H54 (cell line): ENCODE measurements around the gene PLLP.
A peak's percentile ranks its signal among the peaks of the same experiment; 100 is the strongest.

Experiments
- DNase-seq: peaks from one replicate; pipeline ENCODE4 v3.0.0; 2011; ENCODE audit warnings: low spot score, mixed read lengths; ENCODE audit not compliant: insufficient read length
- FAIRE-seq: peaks from 3 replicates; lab custom pipeline; 2011; peaks lifted over from hg19 to GRCh38; lab: Jason Lieb, UNC
- POLR2A ChIP-seq: IDR thresholded peaks from 2 replicates; pipeline ENCODE4 v1.6.1; 2011; ENCODE audit warnings: low read depth, mild to moderate bottlenecking, low read length

PLLP gene

DNA sequence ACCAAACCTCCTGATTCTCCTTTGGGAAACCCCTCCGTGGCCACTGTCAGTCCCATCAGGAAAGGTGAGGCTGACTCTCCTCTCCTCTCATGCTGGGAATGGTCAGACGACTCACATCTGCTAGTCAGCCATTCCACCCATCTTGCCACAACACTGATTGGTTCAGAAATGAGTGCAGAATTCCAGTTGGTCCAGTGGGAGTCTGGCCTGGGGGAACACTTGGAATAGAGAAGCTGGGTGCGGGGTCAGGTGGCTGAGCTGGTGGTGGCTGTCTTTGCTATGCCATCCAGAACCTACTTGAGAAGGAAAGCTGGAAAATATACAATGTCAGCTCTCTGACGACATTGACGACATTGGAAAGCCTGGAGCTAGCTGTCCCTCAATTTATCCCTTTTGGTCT is 23.6 kb upstream of the PLLP start:
- DNase-seq = no peak

DNA sequence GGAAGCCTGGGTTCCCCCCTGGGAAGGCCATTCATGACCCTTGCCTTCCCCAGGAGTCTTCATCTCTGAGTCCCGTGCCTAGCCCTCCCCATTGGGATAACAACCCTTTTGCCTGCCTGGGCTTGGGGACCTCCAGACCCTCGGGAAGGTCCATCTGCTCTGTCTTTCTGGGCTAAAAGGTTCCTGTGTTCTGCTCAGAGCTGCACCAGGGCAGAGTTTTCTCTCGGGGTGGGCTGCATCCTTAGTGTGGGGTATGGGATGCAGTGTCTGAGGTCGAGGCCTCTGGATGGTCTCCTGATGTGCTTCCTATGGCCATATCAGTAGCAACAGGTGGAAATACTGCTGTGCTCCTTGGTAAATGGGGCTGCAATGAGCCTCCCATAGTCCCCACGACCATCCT is 22.9 kb upstream of the PLLP start:
- FAIRE-seq = no peak
- no peak for DNase-seq
- TF ChIP-seq POLR2A = no peak

More for the DNA sequence above, 23.6 kb upstream of the PLLP start:
- no peak for TF ChIP-seq POLR2A
- no peak for FAIRE-seq

DNA sequence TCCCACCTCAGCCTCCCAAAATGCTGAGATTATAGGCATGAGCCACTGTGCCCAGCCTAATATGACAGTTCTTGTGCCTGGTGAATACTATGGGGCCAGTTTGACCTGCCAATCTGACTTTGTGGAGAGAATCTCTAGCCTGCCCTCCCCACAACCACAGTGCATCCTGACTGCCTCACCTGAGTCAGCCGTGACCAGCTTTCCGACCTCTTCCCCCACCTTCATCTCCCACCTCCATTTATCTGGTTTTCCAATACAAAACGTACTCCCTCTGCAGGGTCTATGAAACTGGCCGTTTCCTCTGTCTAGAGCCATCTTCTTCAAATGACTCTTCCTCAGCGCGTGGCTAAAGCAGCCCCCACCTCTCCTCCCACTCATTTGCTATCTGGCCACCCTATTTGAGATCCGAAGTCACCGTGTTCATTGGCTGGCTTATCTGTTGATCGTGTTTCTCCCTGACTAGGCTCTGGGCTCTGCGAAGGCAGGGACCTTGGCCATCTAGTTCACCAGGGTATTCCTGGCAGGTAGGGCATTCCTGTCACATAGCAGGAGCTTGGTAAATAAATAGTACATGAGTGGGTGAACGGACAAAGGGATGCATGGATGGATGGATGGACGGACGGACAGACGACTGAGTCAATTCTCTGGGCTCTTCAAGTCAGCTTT is 22.3 kb upstream of the PLLP start:
- FAIRE-seq (no peak), DNase-seq (no peak)
- TF ChIP-seq POLR2A = no peak

DNA sequence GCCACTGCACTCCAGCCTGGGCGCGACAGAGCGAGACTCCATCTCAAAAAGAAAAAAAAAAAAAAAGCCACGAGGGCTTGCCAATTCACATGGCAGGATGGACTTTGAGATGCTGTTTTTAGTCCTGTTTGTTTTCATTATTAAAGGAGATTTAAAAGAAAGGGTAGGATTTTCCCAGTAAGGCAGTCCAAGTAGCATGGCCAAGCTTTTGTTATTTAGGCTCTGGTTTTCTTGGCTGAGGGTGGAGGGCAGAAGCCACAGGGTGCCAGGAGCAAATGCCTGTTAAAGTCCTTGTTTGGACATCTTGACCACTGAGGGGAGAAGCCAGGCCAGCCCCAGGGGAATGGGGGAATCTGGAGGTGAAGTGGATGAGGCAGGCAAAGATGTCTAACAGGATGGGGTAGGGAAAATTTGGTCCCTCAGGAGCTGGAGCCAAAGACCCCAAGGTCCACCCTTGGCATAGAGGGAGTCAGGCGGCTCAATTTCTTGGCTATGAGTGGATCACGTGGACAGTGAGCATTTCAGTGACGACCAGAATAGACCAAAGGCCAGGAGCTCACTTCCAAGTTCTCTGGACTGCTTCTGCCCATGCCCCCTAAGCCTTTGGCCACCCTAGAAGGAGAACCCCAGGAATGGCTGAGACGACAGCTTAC is 20.8 kb upstream of the PLLP start:
- no peak for DNase-seq
- FAIRE-seq = no peak
- no peak for TF ChIP-seq POLR2A

DNA sequence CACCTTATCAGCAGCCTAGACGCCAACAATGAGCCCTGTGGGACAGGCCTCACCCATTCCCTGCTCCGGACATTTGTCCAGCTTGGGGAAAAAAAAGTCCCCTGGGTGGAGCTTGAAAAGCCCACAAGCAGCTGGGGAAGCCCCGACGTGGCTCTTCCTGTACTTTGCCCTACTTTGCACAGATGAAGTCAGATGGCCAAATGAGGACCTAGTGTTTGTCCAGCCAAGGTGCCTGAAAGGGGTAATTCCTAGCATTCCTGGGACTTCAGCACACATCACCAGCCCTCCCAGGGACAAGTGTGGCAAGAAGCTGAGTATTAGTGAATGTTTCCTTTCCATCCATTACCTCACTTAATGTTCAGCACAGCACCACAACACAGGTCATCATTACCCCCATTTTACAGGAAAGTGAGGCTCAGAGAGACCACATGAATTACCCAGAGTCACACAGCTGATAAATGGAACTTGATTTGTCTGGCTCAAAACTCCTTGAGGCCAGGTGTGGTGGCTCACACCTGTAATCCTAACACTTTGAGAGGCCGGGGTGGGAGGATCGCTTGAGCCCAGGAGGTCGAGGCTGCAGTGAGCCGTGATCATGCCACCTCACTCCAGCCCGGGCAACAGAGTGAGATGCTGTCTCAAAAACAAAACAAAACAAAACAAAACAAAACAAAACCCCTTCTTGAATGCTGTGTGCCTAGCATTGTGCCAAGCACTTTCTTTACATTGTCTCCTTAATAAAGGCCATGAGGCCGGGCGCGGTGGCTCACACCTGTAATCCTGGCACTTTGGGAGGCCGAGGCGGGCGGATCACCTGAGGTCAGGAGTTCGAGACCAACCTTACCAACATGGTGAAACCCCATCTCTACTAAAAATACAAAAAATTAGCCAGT is 19.9 kb upstream of the PLLP start:
- TF ChIP-seq POLR2A = no peak
- FAIRE-seq = peak; percentile 38

DNA sequence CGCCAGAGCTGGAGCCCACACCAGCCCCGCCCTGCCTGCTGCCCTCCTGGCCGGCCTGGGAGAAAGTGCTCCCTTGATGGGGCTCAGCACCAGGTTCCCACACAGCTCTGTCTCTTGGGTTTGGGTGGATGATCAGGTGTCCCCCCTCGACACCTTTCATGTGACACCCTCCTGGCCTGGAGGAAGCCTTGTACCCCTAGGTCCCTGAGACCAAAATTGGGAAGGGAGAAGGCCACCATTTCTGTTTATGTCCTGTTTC is 19.4 kb upstream of the PLLP start:
- no peak for TF ChIP-seq POLR2A
- FAIRE-seq (no peak), DNase-seq (no peak)

More for the DNA sequence above, 19.9 kb upstream of the PLLP start:
- peak; percentile 68 for DNase-seq

DNA sequence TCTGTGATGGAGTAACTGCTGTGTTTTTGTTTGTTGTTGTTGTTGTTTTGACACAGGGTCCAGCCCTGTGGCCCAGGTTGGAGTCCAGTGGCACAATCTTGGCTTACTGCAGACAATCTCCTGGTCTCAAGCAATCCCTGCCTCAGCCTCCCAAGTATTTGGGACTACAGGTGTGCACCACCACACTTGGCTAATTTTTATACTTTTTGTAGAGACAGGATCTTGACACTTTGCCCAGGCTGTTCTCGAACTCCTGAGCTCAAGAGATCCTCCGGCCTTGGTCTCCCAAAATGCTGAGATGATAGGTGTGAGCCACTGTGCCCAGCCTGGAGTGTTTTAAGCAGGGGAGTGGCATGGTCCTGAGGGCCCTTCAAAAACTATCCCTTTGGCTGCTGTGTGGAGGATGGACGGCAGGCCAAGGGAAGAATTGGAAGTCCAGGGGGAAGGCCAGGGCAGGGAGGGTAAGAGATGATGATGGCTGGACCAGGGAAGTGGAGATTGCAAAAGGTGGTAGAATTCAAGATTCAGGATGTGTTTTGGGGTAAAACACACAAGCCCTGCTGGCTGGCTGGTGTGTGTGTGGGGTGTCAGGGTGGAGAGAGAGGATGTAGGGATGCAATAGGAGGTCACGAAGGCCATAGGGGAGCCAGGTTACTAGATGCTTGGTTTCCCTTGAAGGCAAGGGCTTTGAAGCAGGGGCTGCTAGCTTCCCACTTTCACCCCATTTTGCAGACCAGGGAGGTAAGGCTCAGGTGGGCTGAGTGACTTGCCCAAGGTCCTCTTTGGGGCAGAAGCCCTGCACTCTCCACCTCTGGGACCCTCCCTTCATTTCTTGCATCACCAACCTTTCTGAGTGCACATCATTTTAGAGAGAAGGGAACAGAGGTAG is 18.8 kb upstream of the PLLP start:
- DNase-seq (no peak), FAIRE-seq (no peak)
- no peak for TF ChIP-seq POLR2A

DNA sequence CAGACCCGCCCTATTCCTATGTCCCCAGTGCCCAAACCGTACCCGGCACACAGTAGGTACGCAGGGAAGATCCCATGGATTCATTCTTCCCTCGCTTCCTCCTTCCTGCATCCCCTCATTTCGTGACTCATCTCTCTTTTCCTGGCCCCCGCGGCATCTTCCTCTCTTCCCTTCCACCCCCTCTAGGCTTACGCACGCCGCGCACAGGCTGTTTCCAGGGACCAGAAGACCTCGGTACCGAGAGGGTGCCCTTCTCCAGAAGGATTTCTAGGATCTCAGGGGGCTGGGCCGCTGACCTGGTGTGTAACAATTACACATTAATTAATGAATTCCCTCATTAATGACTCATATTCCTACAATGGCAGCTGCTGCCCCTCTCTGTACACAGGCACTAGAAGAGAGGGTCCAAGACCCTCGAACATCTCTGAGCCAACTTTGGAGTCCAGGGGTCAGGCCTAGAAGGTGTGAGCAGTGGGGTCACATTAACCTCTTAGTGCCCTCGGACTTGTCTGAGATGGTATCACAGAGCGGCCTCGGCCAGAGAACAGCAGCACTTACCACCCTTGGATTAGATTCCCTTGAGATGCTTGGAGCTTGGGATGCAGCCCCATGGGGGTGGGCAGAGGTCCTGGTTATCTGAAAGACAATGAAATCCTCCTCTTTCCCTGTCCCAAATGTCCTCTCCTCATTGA is 16.8 kb upstream of the PLLP start:
- FAIRE-seq = no peak

DNA sequence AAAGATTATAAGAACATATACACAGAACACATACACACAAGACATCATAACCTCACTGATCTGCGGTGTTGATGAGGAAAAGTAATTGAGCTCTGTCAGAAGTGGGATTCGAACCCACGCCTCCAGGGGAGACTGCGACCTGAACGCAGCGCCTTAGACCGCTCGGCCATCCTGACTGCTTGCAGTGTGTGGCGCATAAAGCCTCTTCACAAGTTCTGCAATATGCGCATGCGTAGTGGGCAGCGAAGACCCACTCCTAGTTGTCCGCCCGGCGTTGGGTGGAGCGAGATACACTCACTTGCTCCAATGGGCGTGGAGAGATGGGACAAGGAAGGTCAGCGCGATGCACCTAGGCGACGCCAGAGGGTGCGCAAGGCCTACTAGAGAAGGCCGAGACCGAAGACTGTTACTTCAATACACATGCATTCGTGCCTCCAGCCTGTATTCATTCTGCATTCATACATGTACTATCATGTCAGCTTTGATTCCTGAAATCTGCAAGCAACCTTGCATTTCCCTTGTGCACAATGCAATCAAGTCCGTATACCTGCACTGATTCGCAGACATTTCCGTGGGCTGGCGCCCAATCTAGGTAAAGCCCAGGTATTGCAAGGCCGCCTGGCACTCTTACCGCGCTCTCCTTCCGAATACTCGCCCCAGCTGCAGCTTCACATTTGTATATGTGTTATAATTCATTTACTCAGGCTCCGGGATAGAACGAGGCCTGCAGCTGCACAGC is 16.1 kb upstream of the PLLP start:
- FAIRE-seq = peak; percentile 83
- peak; percentile 76 for DNase-seq

More for the DNA sequence above, 16.8 kb upstream of the PLLP start:
- TF ChIP-seq POLR2A = no peak
- no peak for DNase-seq

DNA sequence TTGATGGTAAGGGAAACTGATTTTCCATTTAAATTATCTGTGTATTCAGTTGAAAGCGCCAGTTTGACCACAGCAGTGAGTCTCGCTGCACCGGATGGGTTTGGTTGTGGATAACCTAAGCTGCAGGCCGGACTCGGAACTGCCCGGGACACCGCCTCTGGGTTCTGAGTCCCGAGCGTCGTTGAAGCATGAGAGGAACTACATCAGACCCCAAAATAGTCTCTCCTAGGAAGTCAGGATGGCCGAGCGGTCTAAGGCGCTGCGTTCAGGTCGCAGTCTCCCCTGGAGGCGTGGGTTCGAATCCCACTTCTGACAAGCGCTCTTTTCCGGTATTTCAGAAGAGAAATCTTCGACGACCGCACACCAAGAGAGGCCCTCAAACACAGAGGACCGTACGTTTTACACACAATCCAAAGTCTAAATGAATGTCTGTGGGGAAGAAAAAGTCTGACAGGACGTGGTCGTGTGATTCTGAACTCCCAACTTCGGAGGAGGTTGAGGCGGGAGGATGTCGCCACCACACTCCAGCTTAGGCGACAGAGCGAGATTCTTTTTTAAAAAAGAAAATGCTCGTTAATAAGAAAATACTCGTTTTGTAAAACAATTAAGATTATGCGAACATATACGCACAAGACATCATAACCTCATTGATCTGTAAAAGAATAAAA is 15.4 kb upstream of the PLLP start:
- FAIRE-seq (no peak), DNase-seq (peak; percentile 83)
- no peak for TF ChIP-seq POLR2A

More for the DNA sequence above, 16.1 kb upstream of the PLLP start:
- no peak for TF ChIP-seq POLR2A

DNA sequence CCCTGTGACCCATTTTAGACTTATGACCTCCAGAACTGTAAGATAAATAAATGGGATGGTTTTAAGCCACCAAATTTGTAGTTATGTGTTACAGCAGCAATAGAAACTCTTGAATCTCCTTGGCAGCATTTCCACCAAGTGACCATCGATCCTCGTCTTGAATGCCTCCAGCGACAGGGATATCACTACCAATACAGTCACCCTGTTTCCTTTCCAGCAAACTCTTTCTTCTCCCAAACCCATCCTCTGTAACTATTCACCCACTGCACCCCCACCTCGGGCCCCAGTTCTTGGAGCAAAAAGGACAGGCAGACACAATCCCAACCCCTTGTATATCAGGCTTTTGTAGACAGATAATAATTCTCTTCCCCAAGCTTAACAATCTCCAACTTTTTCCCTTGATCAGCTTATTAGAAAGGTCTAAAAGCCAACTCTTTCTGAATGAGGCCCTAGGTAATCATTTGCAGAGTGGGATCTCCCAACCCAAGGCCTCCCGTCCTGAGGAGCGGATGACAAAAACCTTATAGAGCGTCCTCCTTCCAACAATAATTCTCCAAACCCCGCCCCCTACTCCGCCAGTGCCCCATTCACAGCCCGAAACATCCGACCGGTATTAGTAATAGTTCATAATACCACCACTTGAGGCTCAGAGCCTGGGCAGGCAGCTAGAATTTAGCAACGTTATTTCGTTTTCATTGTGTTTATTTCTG is 14.7 kb upstream of the PLLP start:
- no peak for TF ChIP-seq POLR2A
- DNase-seq = peak; percentile 40
- no peak for FAIRE-seq

DNA sequence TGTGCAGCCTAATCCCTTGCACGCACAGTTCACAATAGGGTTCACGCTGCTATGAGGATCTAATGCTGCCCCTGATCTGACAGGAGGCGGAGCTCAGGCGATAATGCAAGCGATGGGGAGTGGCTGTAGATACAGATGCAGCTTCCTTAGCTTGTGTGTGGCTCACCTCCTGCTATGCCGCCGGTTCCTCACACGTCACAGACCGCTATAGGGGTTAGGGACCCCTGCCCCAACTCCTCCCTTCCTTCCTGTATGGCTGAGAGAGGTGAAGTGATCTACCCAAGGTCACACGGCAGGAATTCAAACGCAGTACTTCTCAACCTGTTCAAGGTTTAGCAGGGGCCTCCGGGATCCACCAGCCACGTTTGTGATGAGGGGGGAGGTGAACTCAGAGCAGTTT is 13.4 kb upstream of the PLLP start:
- no peak for TF ChIP-seq POLR2A
- no peak for DNase-seq
- FAIRE-seq = no peak
